ENCODE results near the gene SYT12. TPM values are rescaled to one million over a fixed set of nuclear protein-coding genes. Genes with fewer than 3 reads are reported as not detected.
A peak's percentile ranks its signal among the peaks of the same experiment; 100 is the strongest.

Gene SYT12
- total RNA-seq, 1 donor from 2014 or later: 0.44 TPM

DNA sequence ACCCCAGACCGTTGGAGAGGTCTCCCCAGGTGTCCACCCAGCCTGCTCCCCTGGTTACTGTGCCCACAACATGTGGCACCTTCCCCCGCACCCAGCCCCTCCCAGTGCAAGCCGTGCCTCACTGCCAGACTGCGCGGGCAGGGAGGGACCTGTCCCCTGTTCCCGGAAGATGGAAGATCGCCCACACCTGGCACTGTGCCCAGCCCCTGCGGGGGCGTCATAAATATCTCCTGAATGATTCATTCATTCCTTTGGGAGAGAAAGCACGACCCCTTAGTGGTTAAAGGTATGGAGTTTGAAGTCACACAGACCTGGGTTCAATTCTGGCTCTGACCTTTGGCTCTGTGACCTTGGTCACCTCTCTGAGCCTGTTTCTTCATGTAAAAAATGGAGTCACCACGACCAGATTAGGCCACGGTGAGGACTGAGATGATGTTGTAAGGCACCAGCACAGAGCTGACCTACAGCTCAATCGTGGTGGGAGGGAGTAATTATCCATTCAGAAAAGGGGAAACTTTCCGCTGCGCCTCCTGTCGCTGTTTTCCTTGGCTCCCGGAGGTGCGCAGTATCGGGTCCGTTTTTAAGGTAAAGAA lies 497 bp upstream of the SYT12 start:
- TF ChIP-seq, protein P1, sequence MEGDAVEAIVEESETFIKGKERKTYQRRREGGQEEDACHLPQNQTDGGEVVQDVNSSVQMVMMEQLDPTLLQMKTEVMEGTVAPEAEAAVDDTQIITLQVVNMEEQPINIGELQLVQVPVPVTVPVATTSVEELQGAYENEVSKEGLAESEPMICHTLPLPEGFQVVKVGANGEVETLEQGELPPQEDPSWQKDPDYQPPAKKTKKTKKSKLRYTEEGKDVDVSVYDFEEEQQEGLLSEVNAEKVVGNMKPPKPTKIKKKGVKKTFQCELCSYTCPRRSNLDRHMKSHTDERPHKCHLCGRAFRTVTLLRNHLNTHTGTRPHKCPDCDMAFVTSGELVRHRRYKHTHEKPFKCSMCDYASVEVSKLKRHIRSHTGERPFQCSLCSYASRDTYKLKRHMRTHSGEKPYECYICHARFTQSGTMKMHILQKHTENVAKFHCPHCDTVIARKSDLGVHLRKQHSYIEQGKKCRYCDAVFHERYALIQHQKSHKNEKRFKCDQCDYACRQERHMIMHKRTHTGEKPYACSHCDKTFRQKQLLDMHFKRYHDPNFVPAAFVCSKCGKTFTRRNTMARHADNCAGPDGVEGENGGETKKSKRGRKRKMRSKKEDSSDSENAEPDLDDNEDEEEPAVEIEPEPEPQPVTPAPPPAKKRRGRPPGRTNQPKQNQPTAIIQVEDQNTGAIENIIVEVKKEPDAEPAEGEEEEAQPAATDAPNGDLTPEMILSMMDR (conservative IDR thresholded peaks at IDR 0.05): no peak
- no peaks in the 10 kb centered on the region for H3K36me3 Mint-ChIP-seq (ENCODE audit: low read depth)
- H3K4me1 Mint-ChIP-seq: peaks cover 8% of the 10 kb centered on the region
- H3K4me3 Mint-ChIP-seq: peak overlapping the region; percentile 23
- no peaks in the 10 kb centered on the region for H3K9me3 Mint-ChIP-seq
- peaks cover 67% of the 10 kb centered on the region for H3K27me3 Mint-ChIP-seq (ENCODE audit: low read depth)
- DNase-seq (ENCODE audit: low read depth, low spot score): no peak
- no peak overlapping the region for H3K27ac Mint-ChIP-seq (ENCODE audit: unreplicated experiment)

DNA sequence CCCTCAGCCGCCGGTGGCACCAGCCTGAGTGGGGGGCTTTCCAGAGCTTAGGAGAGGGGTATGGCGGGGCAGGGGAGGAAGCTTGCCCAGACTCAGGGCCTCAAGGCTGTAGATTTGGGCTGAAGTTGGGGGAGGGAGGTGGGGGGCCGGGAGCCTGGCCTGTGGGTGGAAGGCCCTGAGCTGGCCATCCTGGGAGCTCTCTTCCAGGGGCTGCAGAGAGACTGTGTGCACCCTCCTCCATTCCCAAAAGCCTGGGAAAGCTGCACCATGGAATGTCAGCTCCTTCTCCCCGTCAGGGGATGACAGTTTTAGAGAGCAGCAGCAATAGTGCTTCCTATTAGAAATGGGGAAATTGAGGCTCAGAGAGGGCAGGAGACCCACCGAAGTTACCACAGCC lies 1.0 kb downstream of the SYT12 start:
- no peaks in the 10 kb centered on the region for H3K9me3 Mint-ChIP-seq
- no peak for DNase-seq (ENCODE audit: low read depth, low spot score)
- no peak overlapping the region for H3K27ac Mint-ChIP-seq (ENCODE audit: unreplicated experiment)
- peaks cover 65% of the 10 kb centered on the region for H3K27me3 Mint-ChIP-seq (ENCODE audit: low read depth)
- no peaks in the 10 kb centered on the region for H3K36me3 Mint-ChIP-seq (ENCODE audit: low read depth)
- H3K4me1 Mint-ChIP-seq: peaks cover 8% of the 10 kb centered on the region
- H3K4me3 Mint-ChIP-seq: no peak overlapping the region
- TF ChIP-seq, protein P1 (conservative IDR thresholded peaks at IDR 0.05): no peak

DNA sequence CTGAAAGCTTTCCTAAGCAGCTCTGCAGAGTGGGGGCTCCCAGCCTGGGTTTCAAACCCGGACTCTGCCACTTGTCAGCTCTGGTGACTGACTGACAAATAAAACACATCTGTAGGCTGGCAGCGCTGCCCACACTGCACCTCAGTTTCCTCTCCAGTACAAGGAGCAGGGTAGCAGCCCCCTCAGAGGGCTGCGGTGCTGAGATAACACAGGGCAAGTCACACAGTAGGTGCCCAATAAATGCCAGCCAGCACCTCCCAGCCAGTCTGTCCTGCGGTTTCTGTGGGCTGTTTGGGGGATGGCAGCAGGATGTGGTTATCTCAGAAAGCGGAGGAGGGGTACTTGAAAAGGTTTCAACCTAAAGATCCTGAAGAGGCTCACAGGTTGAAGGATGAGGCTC lies 1.5 kb downstream of the SYT12 start:
- no peak for DNase-seq (ENCODE audit: low read depth, low spot score)
- Mint-ChIP-seq H3K36me3 (ENCODE audit: low read depth) (no peaks in the 10 kb centered on the region), H3K4me3 (no peak overlapping the region), H3K27me3 (ENCODE audit: low read depth) (peaks cover 64% of the 10 kb centered on the region), H3K4me1 (peaks cover 8% of the 10 kb centered on the region), H3K27ac (ENCODE audit: unreplicated experiment) (no peak overlapping the region), H3K9me3 (no peaks in the 10 kb centered on the region)
- TF ChIP-seq, protein P1 (conservative IDR thresholded peaks at IDR 0.05): no peak

DNA sequence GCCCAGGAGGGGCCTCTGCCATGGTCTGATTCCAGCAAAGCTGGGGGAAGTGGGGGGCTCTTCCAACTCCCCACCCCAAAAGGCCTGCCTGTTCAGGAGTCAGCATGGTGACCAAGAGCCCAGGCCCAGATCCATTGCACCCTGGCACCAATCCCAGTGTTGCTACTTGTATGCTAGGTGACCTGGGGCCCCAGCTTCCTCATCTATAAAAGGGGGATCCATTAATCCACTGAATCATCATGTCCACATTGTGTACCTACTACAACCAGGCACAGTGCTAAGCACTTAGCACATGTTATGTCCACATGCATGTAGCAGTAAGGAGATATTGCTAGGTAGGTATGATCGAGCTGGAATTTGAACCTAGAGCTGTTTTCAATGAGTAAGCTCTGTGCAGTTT lies 2.0 kb downstream of the SYT12 start:
- H3K27me3 Mint-ChIP-seq (ENCODE audit: low read depth): peaks cover 62% of the 10 kb centered on the region
- H3K36me3 Mint-ChIP-seq (ENCODE audit: low read depth): no peaks in the 10 kb centered on the region
- peaks cover 8% of the 10 kb centered on the region for H3K4me1 Mint-ChIP-seq

DNA sequence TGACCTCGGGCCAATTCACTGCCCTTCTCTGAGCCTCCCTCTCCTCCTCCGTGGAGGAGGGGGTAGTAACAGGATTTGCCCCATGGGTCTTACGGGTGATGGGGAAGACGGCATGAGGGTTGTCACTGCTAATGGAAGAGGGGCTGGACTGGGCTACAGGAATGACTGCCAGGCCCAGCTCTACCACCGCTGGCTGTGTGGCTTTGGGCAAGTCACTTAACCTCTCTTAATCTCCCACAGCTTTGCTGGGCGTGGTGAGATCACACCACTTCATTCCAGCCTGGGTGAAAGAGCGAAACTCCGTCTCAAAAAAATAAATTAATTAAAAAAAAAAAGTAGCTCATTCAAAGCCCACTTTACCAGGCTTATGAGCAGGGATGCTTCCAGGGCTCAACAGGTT lies 2.8 kb downstream of the SYT12 start:
- TF ChIP-seq, protein P1 (conservative IDR thresholded peaks at IDR 0.05): no peak
- H3K36me3 Mint-ChIP-seq (ENCODE audit: low read depth): no peaks in the 10 kb centered on the region

More for the DNA sequence above, 2.0 kb downstream of the SYT12 start:
- TF ChIP-seq, protein P1 (conservative IDR thresholded peaks at IDR 0.05): no peak
- no peaks in the 10 kb centered on the region for H3K9me3 Mint-ChIP-seq
- no peak overlapping the region for H3K4me3 Mint-ChIP-seq
- no peak for DNase-seq (ENCODE audit: low read depth, low spot score)
- no peak overlapping the region for H3K27ac Mint-ChIP-seq (ENCODE audit: unreplicated experiment)

More for the DNA sequence above, 2.8 kb downstream of the SYT12 start:
- no peak overlapping the region for H3K4me3 Mint-ChIP-seq
- H3K27me3 Mint-ChIP-seq (ENCODE audit: low read depth): peaks cover 61% of the 10 kb centered on the region
- no peak for DNase-seq (ENCODE audit: low read depth, low spot score)
- H3K27ac Mint-ChIP-seq (ENCODE audit: unreplicated experiment): no peak overlapping the region
- no peaks in the 10 kb centered on the region for H3K9me3 Mint-ChIP-seq
- H3K4me1 Mint-ChIP-seq: peaks cover 8% of the 10 kb centered on the region

Data from neural crest cell (in vitro differentiated cells).